Esophagus muscularis mucosa (tissue), 4 donors: ENCODE data around the gene GSE1. TPM values are rescaled to one million over a fixed set of nuclear protein-coding genes. Genes with fewer than 3 reads are reported as not detected.

ENCODE experiments used
- DNase-seq: peaks from one replicate; pipeline ENCODE4 v3.0.0-alpha.2; 2017; ENCODE audit errors: extremely low spot score
- H3K27ac ChIP-seq, 4 donors: fragments of 200-600 bp; sonication (generic); replicated peaks in 1 of 4; 1 replicate in 3 of 4; 2 replicates in 1 of 4; pipeline ENCODE4 v1.5.1; 2016 to 2019; ENCODE audit warnings: mild to moderate bottlenecking in 1 of 4
- H3K27me3 ChIP-seq, 4 donors: fragments of 200-600 bp; sonication (generic); one replicate each; pipeline versions ENCODE4 v1.5.1 to v1.6.0; 2016 to 2019
- H3K36me3 ChIP-seq, 4 donors: fragments of 200-600 bp; sonication (generic); one replicate each; pipeline ENCODE4 v1.5.1; 2016 to 2019
- H3K4me1 ChIP-seq, 4 donors: fragments of 200-600 bp; sonication (generic); one replicate each; pipeline ENCODE4 v1.5.1; 2016 to 2019
- H3K4me3 ChIP-seq, 4 donors: fragments of 200-600 bp; sonication (generic); 1 replicate in 2 of 4; 2 replicates in 2 of 4; pipeline ENCODE4 v1.5.1; 2016 to 2019; ENCODE audit warnings: mild to moderate bottlenecking in 4 of 4, moderate library complexity in 1 of 4
- H3K9me3 ChIP-seq, 4 donors: fragments of 200-600 bp; sonication (generic); 1 replicate in 3 of 4; 2 replicates in 1 of 4; pipeline ENCODE4 v1.5.1; 2016 to 2019
- CTCF ChIP-seq, 3 experiments: fragments of 200-600 bp in 2 of 3; fragments of 450-650 bp in 1 of 3; sonication (generic) in 2 of 3; IDR thresholded peaks; one replicate each; pipeline ENCODE4 v1.5.1; 2017 to 2019; ENCODE audit warnings: antibody characterized with exemption in 3 of 3, mild to moderate bottlenecking in 2 of 3, moderate library complexity in 1 of 3
- EP300 ChIP-seq: sonication (generic); formaldehyde crosslinking; IDR thresholded peaks from one replicate; pipeline ENCODE4 v1.6.1; 2017; ENCODE audit warnings: antibody characterized with exemption
- POLR2A ChIP-seq: fragments of 450-650 bp; IDR thresholded peaks from one replicate; pipeline ENCODE4 v1.6.1; 2017; ENCODE audit warnings: antibody characterized with exemption, moderate library complexity, mild to moderate bottlenecking, low read depth
- POLR2AphosphoS5 ChIP-seq, 2 donors: sonication (generic); formaldehyde crosslinking; IDR thresholded peaks; one replicate each; pipeline ENCODE4 v1.6.1; 2017; ENCODE audit warnings: antibody characterized with exemption in 2 of 2
- WGBS: methylation state at CpG from one replicate; pipeline ENCODE4 v1.1.5; 2018; 5-methylcytosine and 5-hydroxymethylcytosine counted together
- intact Hi-C: fragments of 100-400 bp; cut with DNase I; formaldehyde crosslinking; loops from one replicate; pipeline ENCODE4 v1.15.1; 2023
- total RNA-seq, 4 donors: library from RNA; depleted of rRNA; stranded (reverse); fragments of >200 nt; gene quantifications; one replicate each; pipeline versions ENCODE4 v1.1.0 to v1.2.1, GENCODE V29; 2016

Gene GSE1
- total RNA-seq, 4 donors from 2014 or later = 45.4 to 79.4 (median 49.5) TPM

- Histone ChIP-seq H3K27me3 (no peaks in the 10 kb centered on the region), H3K9me3 (no peaks in the 10 kb centered on the region), H3K27ac (peak overlapping the region in 1 of 4 donors; percentile 20), H3K36me3 (no peaks in the 10 kb centered on the region), H3K4me3 (no peak overlapping the region), H3K4me1 (peaks cover 28 to 44% (median 43%) of the 10 kb centered on the region in 4 donors)
- WGBS = 79% methylated on average over 6 of the region's 8 CpGs
- TF ChIP-seq POLR2AphosphoS5 (IDR thresholded peaks at IDR 0.05) = no peak
- TF ChIP-seq CTCF (IDR thresholded peaks at IDR 0.05) = no peak
- TF ChIP-seq EP300 = no peak
- no peak for TF ChIP-seq POLR2A
- intact Hi-C loops = no loop called here
- DNase-seq = no peak
Measured at GRCh38 chr16:85568519-85568918, 44.6 kb upstream of the GSE1 start.

- DNase-seq = no peak
- H3K4me1 ChIP-seq = peaks cover 28 to 44% (median 43%) of the 10 kb centered on the region in 4 donors
- WGBS = 93% methylated on average over 11 of the region's 11 CpGs
- H3K27ac ChIP-seq = peak overlapping the region in 1 of 4 donors; percentile 8
- H3K27me3 ChIP-seq = no peaks in the 10 kb centered on the region
- no peak overlapping the region for H3K4me3 ChIP-seq
- H3K36me3 ChIP-seq = no peaks in the 10 kb centered on the region
- intact Hi-C loops = no loop called here
- no peaks in the 10 kb centered on the region for H3K9me3 ChIP-seq
- TF ChIP-seq EP300 (no peak), POLR2A (no peak), POLR2AphosphoS5 (IDR thresholded peaks at IDR 0.05) (no peak)
Measured at GRCh38 chr16:85569039-85569614, 44.0 kb upstream of the GSE1 start.

GRCh38 chr16:85569615-85570212 lies 43.4 kb upstream of the GSE1 start:
- peak overlapping the region in 2 of 4 donors; percentile 8 to 19 for H3K27ac ChIP-seq
- no peak overlapping the region for H3K4me3 ChIP-seq
- 82% methylated on average over 20 of the region's 20 CpGs for WGBS
- intact Hi-C loops = no loop called here
- H3K36me3 ChIP-seq = no peaks in the 10 kb centered on the region
- peaks cover 34 to 48% (median 47%) of the 10 kb centered on the region in 4 donors for H3K4me1 ChIP-seq
- TF ChIP-seq CTCF (IDR thresholded peaks at IDR 0.05) (no peak), POLR2A (no peak), POLR2AphosphoS5 (IDR thresholded peaks at IDR 0.05) (no peak), EP300 (no peak)
- H3K27me3 ChIP-seq = no peaks in the 10 kb centered on the region
- DNase-seq = no peak
- H3K9me3 ChIP-seq = no peaks in the 10 kb centered on the region

- Histone ChIP-seq H3K27me3 (no peaks in the 10 kb centered on the region), H3K4me1 (peaks cover 40 to 54% (median 53%) of the 10 kb centered on the region in 4 donors), H3K36me3 (no peaks in the 10 kb centered on the region), H3K4me3 (no peak overlapping the region), H3K9me3 (no peaks in the 10 kb centered on the region), H3K27ac (peak overlapping the region in 2 of 4 donors; percentile 8 to 19)
- 88% methylated on average over 9 of the region's 13 CpGs for WGBS
- TF ChIP-seq CTCF (IDR thresholded peaks at IDR 0.05) = no peak
- TF ChIP-seq POLR2A = no peak
- no peak for TF ChIP-seq POLR2AphosphoS5 (IDR thresholded peaks at IDR 0.05)
- TF ChIP-seq EP300 = no peak
- intact Hi-C loops = no loop called here
- no peak for DNase-seq
Measured at GRCh38 chr16:85570213-85570734, 42.8 kb upstream of the GSE1 start.

GRCh38 chr16:85570735-85571562 lies 42.2 kb upstream of the GSE1 start:
- Histone ChIP-seq H3K4me1 (peaks cover 46 to 61% (median 58%) of the 10 kb centered on the region in 4 donors), H3K9me3 (no peaks in the 10 kb centered on the region), H3K27me3 (no peaks in the 10 kb centered on the region), H3K27ac (peak overlapping the region in 2 of 4 donors; percentile 15 to 44), H3K36me3 (no peaks in the 10 kb centered on the region), H3K4me3 (no peak overlapping the region)
- 81% methylated on average over 15 of the region's 24 CpGs for WGBS
- TF ChIP-seq EP300 (no peak), POLR2A (no peak), CTCF (IDR thresholded peaks at IDR 0.05) (no peak), POLR2AphosphoS5 (IDR thresholded peaks at IDR 0.05) (no peak)
- no peak for DNase-seq
- intact Hi-C loops = no loop called here
